Esophagus mucosa (tissue), 1 donor: ENCODE results near the gene DGKI. TPM values are rescaled to one million over a fixed set of nuclear protein-coding genes. Genes with fewer than 3 reads are reported as not detected.
"Not testable (repeated sequence)": the region's sequence is repeated elsewhere in the genome, so short reads cannot be mapped to it uniquely, and the experiment has no call there.

ENCODE experiments used
- ATAC-seq: fragments of 200-7000 bp; cut with Tn5 transposase; one replicate; pipeline ENCODE4 v1.9.1; 2020
- total RNA-seq: library from RNA; stranded (reverse); gene quantifications from one replicate; pipeline ENCODE4 v1.2.4, GENCODE V29; 2023
- donor health status: DM: yes; HTN: yes; CAD: no.

Gene DGKI
- total RNA-seq, 1 donor from 2014 or later: 0.20 TPM

GRCh38 chr7:137734221-137734620, 112.6 kb downstream of the DGKI start:
- no peak for ATAC-seq

- no peak for ATAC-seq
These were observed 114.6 kb downstream of the DGKI start for GRCh38 chr7:137732168-137732567.

GRCh38 chr7:137731436-137731835, 115.3 kb downstream of the DGKI start:
- no peak for ATAC-seq

- no peak for ATAC-seq
These were observed 118.3 kb downstream of the DGKI start for GRCh38 chr7:137728426-137728825.

- ATAC-seq: no peak
These were observed 119.4 kb downstream of the DGKI start for GRCh38 chr7:137727413-137727812.

- ATAC-seq: no peak
These were observed 128.4 kb downstream of the DGKI start for GRCh38 chr7:137718355-137718754.

GRCh38 chr7:137717811-137718271, 128.9 kb downstream of the DGKI start:
- ATAC-seq: peak; percentile 58

GRCh38 chr7:137717045-137717444, 129.7 kb downstream of the DGKI start:
- no peak for ATAC-seq

GRCh38 chr7:137716061-137716460, 130.7 kb downstream of the DGKI start:
- no peak for ATAC-seq

- ATAC-seq: no peak
These were observed 131.2 kb downstream of the DGKI start for GRCh38 chr7:137715533-137715932.

- no peak for ATAC-seq
These were observed 131.7 kb downstream of the DGKI start for GRCh38 chr7:137715121-137715520.

GRCh38 chr7:137706330-137706729, 140.4 kb downstream of the DGKI start:
- ATAC-seq: not testable (repeated sequence)

- ATAC-seq: no peak
These were observed 142.1 kb downstream of the DGKI start for GRCh38 chr7:137704723-137705122.

- ATAC-seq: no peak
These were observed 143.3 kb downstream of the DGKI start for GRCh38 chr7:137703291-137704010.

GRCh38 chr7:137696988-137697387, 149.8 kb downstream of the DGKI start:
- no peak for ATAC-seq

- no peak for ATAC-seq
These were observed 150.4 kb downstream of the DGKI start for GRCh38 chr7:137696376-137696775.

GRCh38 chr7:137695942-137696341, 150.8 kb downstream of the DGKI start:
- no peak for ATAC-seq

- ATAC-seq: no peak
These were observed 151.3 kb downstream of the DGKI start for GRCh38 chr7:137695494-137695893.

- no peak for ATAC-seq
These were observed 152.4 kb downstream of the DGKI start for GRCh38 chr7:137694405-137694804.

GRCh38 chr7:137692399-137692798, 154.4 kb downstream of the DGKI start:
- no peak for ATAC-seq

GRCh38 chr7:137691566-137691965, 155.2 kb downstream of the DGKI start:
- ATAC-seq: no peak

GRCh38 chr7:137690635-137691034, 156.1 kb downstream of the DGKI start:
- ATAC-seq: no peak

- ATAC-seq: no peak
These were observed 157.0 kb downstream of the DGKI start for GRCh38 chr7:137689761-137690160.

GRCh38 chr7:137687556-137688265, 159.1 kb downstream of the DGKI start:
- ATAC-seq: no peak
